NCI-H345 (cell line): Measurements from ENCODE around the gene AIRE.
"Not testable (repeated sequence)": the region's sequence is repeated elsewhere in the genome, so short reads cannot be mapped to it uniquely, and the experiment has no call there.

ENCODE experiments used
- DNase-seq: peaks from one replicate; lab custom pipeline; 2025; lab: John Stamatoyannopoulos, UW

The AIRE gene

GRCh38 chr21:44285138-44285992, at the start of gene AIRE:
Gene AIRE (plus strand): TSS chr21:44285876. CDS start chr21:44286007, 131 bp downstream.
- DNase-seq, result no peak

GRCh38 chr21:44240353-44240752, 45.3 kb upstream of the AIRE start:
- DNase-seq, result not testable (repeated sequence)

DNA sequence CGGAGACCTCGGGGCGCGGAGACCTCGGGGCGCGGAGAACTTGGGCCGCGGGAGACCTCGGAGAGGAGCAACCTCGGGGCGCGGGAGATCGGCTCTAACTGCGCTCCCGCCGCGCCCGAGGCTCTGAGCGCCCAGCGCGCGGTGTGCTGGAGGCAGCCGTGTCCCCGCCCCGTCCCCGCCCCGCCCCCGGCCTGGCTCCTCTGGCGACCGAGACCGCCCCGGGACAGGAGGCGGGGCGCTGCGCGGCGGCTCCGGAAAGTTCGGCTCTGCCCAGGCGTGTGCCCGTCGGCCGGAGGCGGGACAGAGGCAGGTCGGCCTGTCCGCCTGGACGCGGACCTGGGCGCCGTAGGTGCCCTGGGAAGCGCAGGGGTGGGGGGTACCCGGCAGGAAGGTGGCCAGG, 44.8 kb upstream of the AIRE start, which contains the start of gene ICOSLG:
Gene ICOSLG, minus strand, starts transcription at position 102 of the 400 bp plus-strand sequence. CDS start 126 bp downstream, outside the sequence.
- not testable (repeated sequence) for DNase-seq

GRCh38 chr21:44241281-44241680, 44.4 kb upstream of the AIRE start:
- DNase-seq, result not testable (repeated sequence)

- DNase-seq, result not testable (repeated sequence)
Measured at GRCh38 chr21:44243980-44244379, 41.7 kb upstream of the AIRE start.

- not testable (repeated sequence) for DNase-seq
Measured at GRCh38 chr21:44247904-44248303, 37.8 kb upstream of the AIRE start.

GRCh38 chr21:44249204-44250037, 36.3 kb upstream of the AIRE start:
- DNase-seq, result not testable (repeated sequence)

DNA sequence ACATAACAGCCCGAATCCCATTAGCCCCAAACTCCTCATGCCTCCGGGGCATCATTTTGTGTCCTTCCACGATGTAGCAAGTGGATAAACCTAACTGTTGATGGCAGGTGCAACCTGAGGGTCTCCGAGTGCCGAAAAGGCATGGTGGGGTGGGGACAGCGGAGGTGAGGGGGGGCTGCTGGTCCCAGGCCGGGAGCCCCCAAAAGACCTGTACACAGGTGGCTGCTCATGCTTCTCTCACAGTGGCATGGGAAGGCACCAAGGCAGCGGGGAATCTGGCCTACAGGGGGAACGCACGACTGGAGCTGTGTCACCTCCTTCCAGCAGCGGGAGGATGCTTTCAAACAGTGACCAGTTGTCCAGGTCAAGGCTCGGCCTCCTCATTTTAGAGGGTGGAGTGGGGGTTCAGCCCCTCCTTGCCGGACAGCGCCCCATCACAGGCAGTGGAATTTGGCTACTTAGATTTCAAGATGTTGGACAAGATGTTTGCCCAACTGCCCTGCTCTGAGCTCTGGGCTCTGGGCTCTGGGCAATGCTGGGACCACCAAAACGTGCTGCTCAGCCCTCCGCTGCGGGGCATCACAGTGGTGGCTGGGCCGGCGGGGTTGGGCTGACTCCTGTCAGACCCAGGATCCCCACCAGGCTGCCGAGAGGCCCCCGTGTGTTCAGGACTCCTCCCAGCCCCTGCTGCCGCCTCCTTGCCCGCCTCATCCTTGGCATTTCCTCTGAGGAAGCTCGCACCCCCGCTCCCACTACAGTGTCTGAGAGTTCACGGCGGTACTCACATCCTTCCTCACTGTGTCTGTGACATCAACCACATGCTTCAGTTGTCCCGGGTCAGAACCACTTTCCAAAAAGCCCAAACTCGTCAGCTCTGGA, 31.6 kb upstream of the AIRE start:
- DNase-seq, result no peak

GRCh38 chr21:44255511-44255981, 30.1 kb upstream of the AIRE start:
- DNase-seq, result no peak

GRCh38 chr21:44258056-44258725, 27.5 kb upstream of the AIRE start:
- no peak for DNase-seq

DNA sequence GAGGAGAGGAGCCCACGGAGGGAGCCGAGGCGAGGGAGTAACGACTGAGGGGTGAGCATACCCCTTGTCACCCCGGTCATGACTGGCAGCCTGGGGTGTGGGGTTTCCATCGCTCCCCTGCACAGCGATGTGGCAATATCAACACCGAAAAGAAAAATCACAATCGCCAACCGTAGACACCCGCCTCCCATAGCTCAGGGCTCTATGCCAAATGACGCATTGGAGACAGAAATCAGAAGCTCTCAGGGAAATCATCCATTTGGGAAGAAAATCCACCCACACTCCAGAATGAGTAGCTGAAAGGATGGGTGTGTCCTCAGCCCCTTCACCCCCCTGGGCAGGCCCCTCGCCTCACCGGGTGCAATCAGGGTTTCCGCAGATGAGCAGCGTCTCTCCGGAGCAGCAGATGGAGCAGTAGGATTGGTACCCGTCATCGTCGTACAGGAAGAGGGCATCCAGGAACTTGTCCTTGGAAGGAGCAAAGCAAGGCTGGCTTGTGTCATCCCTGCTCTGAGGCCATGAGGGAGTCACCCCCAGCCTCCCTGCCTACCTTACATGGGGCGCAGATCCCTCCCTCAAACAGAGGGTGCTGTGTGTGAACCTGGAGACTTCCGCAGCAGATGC, 26.5 kb upstream of the AIRE start:
- no peak for DNase-seq

DNA sequence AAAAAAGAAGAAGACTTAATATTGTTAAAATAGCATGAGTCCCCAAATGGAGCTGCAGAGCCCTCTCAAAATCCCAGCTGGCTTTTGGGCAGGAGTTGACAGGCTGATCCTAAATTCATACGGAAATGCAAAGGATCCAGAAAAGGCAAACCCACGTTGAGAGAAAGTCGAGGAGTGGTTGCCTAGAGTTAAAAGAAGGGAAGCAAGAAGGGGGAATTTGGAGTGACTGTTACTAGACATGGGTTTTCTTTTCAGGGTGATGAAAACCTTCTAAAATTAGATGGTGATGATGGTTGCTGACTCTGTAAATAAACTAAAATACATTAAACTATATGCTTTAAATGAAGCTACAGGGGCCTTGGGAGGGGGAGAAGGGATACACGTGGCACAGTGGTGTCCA, 25.6 kb upstream of the AIRE start:
- no peak for DNase-seq

DNA sequence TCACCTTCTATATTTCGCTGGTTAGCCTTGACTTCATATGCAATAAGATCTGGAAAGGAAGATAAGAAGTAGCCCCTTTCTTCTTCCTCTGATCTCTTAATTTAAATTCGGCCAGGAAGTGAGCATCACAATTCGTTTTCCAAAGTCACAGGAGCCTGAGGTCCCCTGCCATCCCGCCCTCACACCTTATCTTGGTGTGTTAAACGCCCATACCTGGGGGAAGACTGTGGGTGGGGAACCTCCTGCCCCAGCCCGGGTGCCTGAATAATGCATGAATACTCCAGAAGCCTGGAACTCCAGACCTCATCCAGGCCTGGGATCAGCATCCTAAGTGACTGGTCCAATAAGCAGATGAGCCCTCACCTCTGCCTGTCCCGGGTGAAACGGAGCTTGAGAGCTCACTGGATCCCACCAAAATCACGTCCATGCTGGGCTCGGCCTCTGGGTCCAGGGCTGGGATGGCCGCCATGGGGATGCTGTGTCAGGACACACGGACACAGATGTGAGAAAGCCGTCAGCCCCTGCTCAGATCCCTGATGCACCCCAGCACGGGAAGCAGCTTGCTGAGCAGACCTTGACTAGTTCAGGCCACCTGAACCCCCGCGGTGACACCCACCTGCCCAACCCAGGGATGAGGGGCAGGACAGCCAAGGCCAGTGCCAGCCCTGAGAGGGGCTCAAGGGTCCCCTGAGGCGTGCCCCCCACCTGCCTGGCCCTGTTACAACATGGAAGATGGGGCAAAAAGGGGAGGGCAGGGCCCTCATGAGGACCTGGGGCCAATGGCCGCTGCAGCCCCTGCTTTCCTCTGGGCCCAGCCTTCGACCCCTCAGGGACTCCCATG, 24.7 kb upstream of the AIRE start:
- DNase-seq, result no peak

DNA sequence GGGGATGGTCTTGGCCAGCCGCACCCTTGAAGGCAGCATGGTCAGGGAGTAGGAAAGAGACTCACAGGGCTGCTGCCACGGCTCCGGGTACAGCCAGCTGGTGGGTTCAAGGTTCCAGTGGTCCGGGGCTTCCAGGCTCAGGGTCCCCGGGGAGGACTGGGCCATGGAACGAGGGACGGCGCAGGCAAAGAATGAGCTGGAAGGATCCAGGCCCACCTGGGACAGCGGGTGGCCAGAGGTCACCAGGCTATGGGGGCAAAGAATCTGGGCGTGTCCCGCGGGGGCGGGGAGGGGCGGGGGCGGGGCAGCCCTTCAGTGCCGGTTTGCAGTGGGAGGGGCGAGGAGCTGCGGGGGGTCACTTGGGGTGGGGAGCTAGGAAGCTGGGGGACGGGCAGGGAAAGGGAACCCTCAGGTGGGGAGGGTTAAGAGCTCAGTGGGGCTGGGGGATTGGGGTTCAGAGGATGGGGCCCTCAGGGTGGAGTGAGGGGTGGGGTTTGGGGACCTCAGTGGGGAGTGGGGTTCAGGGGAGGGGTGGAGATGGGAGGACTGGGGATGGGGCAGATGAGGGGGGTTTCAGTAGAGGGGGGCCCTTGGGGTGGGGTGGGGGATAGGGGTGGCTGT, 23.9 kb upstream of the AIRE start, which contains the start of gene DNMT3L:
Gene DNMT3L, minus strand, starts transcription at position 223 of the 621 bp plus-strand sequence. CDS start 638 bp downstream, outside the sequence.
- no peak for DNase-seq

DNA sequence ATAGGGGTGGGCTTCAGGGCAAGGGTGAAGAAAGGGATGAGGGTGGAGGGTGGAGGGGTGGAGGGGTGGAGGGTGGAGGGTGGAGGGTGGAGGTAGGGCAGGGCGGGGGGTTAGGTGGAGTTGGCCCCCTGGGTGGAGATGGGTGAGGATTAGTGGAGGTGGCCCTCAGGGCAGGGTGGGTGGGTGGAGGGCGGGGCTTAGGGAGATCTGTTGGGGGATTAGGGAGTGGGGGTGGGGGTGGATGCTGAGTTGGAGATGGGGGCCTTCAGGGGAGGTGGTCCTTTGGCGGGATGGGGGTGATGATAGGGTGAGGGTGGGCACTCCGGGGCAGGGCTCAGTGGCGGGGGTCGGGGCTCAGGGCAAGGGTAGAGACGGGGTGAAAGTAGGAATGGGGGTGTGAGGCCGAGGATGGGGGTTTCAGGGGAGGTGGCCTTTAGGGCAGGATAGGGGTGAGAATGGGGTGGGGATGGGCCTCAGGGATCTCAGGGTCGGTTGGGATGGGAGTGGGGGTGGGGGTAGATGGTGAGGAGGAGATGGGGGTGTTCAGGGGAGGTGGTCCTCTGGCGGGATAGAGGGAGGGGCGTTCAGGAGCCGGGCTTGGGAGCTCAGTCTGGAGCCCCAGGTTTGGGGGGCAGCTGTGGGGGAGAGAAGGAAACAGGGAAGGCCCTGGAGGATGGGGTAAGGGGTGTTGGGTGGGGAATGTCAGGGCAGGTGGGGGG, 23.2 kb upstream of the AIRE start:
- DNase-seq, result no peak

DNA sequence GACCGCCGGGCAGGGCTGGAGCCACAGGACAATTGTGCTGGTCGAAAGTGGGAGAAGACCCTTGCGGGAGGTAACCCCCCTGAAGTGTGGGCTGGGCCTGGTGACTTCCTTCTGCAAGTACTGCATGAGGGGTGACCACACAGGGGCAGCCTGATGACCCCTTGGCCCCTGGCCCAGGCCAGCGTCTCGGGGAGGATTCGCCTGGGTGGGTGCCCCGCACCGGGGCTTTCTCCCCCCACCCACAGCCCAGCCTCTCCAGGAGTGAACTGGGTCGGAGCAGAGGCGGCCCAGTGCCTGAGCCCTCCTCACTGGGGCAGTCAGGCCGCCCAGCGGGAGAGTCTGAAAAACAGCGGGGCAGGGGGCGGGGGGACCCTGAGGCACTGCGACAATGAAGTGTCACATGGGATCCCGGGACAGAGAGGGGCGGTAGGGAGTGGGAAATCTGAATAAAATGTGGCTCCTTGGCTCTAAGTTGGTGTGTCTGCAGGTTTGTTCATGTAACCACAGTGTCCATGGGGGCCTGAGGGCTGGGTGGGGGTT, 22.4 kb upstream of the AIRE start:
- no peak for DNase-seq

GRCh38 chr21:44263768-44264167, 21.9 kb upstream of the AIRE start:
- no peak for DNase-seq

DNA sequence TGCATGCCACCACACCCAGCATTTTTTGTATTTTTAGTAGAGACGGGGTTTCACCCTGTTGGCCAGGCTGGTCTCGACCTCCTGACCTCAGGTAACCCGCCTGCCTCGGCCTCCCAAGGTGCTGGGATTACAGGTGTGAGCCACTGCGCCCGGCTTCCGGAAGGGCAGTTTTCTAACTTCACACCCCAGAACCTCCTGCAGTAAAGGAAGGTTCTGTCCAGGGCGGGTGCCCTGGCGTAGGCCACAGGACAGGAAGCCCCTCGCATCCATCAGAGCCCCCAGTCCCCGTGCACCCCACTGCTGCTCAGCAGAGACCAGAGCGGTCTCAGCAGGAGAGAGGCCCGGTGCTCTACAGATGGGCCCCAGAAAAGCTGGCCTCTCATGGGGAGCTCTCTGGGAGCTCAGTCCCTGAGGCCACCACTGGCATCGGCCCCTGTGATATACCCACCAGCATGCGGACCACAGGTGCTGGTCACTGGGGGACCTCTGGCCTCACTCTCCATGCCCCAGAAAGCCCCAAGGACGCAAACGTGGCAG, 19.9 kb upstream of the AIRE start:
- no peak for DNase-seq
